ENCODE measurements around the gene EXPH5. TPM values are rescaled to one million over a fixed set of nuclear protein-coding genes. Genes with fewer than 3 reads are reported as not detected.

The EXPH5 gene
- total and polyA plus RNA-seq, 9 of the 15 experiments (the other 6 are each of a cell fraction or from before 2014, with no cell fraction given): 1.3 to 8.5 (median 4.8) TPM

DNA sequence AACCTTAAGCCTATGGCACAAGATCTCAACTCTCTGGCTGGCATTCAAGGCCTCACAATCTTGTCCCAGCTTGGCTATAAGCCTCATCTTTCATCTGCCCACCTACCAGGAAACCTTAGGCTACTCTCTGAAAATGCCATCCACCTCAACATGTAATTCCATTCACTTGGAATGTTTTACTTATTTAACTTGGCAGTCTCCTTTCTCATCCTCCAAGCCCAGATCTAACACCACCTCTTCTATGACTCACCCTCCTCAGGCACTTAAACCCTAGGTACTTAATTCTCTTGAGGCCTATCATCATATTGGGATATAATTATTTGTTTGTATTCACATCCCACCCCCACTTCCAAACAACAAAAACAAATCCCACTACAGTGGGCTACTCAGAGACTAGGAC, 110.4 kb downstream of the EXPH5 start:
- no peaks in the 10 kb centered on the region for H3K9me1 ChIP-seq (ENCODE audit: control insufficient read depth, insufficient read depth, low read length)
- in situ Hi-C loops (cut with MboI) (no loop called here), intact Hi-C loops (cut with micrococcal nuclease) (no loop called here)
- POLR2A ChIA-PET: interaction anchor here (3.6 kb wide), 1 partner anchor 16 kb away, joined by 11 read pairs; the partner anchor contains the start of gene C11orf65
- no peaks in the 10 kb centered on the region for H3K9me3 ChIP-seq (replicated peaks; ENCODE audit: control insufficient read depth, insufficient read depth, low read depth, low read length)
- no peaks in the 10 kb centered on the region for H3K4me1 ChIP-seq (replicated peaks in 1 of 2; ENCODE audit: control insufficient read depth in 2 of 2, insufficient read depth in 2 of 2, low read length in 2 of 2)
- H3K36me3 ChIP-seq (ENCODE audit: control insufficient read depth, insufficient read depth, low read length): peaks cover 63% of the 10 kb centered on the region
- CTCF ChIA-PET (ENCODE audit: low intra/inter-chr PET ratio): no interaction called here
- no peak for FAIRE-seq
- H2AFZ ChIP-seq (ENCODE audit: low read depth, low read length): no peak overlapping the region
- BruUV-seq (replicated peaks): no TSS peak
- no peaks in the 10 kb centered on the region for H3K79me2 ChIP-seq (ENCODE audit: control insufficient read depth, insufficient read depth, low read length)
- no peaks in the 10 kb centered on the region for H4K20me1 ChIP-seq (replicated peaks; ENCODE audit: control insufficient read depth, insufficient read depth, low read length)
- no peak for ATAC-seq
- no peak overlapping the region for H3K27ac ChIP-seq (ENCODE audit: extremely low read depth, low read depth, low read length)
- no peak overlapping the region for H3K9ac ChIP-seq (ENCODE audit: insufficient read depth in 1 of 2, low read depth in 2 of 2, low read length in 2 of 2)
- no peak overlapping the region for H3K4me2 ChIP-seq (ENCODE audit: insufficient read depth, low read length)
- no peak overlapping the region for H3K4me3 ChIP-seq
- DNase-seq (ENCODE audit: extremely low read depth in 1 of 4, low spot score in 3 of 4): no peak
- no peaks in the 10 kb centered on the region for H3K27me3 ChIP-seq (ENCODE audit: control insufficient read depth in 2 of 2, insufficient read depth in 2 of 2, low read length in 2 of 2)
- TF ChIP-seq ESRRA (IDR thresholded peaks at IDR 0.05; ENCODE audit: borderline replicate concordance, low read depth): no peak
- no peak for TF ChIP-seq OTX1 (CRISPR knock-in tag; IDR thresholded peaks at IDR 0.05)
- TF ChIP-seq, protein P1, sequence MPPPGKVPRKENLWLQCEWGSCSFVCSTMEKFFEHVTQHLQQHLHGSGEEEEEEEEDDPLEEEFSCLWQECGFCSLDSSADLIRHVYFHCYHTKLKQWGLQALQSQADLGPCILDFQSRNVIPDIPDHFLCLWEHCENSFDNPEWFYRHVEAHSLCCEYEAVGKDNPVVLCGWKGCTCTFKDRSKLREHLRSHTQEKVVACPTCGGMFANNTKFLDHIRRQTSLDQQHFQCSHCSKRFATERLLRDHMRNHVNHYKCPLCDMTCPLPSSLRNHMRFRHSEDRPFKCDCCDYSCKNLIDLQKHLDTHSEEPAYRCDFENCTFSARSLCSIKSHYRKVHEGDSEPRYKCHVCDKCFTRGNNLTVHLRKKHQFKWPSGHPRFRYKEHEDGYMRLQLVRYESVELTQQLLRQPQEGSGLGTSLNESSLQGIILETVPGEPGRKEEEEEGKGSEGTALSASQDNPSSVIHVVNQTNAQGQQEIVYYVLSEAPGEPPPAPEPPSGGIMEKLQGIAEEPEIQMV (tag; conservative IDR thresholded peaks at IDR 0.05; ENCODE audit: low read depth): no peak
- TF ChIP-seq, protein P2, sequence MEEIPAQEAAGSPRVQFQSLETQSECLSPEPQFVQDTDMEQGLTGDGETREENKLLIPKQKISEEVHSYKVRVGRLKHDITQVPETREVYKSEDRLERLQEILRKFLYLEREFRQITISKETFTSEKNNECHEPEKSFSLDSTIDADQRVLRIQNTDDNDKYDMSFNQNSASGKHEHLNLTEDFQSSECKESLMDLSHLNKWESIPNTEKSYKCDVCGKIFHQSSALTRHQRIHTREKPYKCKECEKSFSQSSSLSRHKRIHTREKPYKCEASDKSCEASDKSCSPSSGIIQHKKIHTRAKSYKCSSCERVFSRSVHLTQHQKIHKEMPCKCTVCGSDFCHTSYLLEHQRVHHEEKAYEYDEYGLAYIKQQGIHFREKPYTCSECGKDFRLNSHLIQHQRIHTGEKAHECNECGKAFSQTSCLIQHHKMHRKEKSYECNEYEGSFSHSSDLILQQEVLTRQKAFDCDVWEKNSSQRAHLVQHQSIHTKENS (CRISPR knock-in tag; IDR thresholded peaks at IDR 0.05): no peak
- TF ChIP-seq PML (IDR thresholded peaks at IDR 0.05; ENCODE audit: low read length): no peak
- TF ChIP-seq SETDB1 (IDR thresholded peaks at IDR 0.05; ENCODE audit: low read length): no peak
- no peak for TF ChIP-seq CBFB (CRISPR knock-in tag; IDR thresholded peaks at IDR 0.05)
- TF ChIP-seq, protein P3, sequence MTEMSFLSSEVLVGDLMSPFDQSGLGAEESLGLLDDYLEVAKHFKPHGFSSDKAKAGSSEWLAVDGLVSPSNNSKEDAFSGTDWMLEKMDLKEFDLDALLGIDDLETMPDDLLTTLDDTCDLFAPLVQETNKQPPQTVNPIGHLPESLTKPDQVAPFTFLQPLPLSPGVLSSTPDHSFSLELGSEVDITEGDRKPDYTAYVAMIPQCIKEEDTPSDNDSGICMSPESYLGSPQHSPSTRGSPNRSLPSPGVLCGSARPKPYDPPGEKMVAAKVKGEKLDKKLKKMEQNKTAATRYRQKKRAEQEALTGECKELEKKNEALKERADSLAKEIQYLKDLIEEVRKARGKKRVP (CRISPR knock-in tag; IDR thresholded peaks at IDR 0.05): no peak
- no peak for TF ChIP-seq NEUROD1 (IDR thresholded peaks at IDR 0.05; ENCODE audit: borderline replicate concordance, low read depth, low read length, partially characterized antibody)
- TF ChIP-seq NR2C1 (IDR thresholded peaks at IDR 0.05): no peak
- TF ChIP-seq NR2C1 (tag; IDR thresholded peaks at IDR 0.05): no peak
- TF ChIP-seq, protein P4, sequence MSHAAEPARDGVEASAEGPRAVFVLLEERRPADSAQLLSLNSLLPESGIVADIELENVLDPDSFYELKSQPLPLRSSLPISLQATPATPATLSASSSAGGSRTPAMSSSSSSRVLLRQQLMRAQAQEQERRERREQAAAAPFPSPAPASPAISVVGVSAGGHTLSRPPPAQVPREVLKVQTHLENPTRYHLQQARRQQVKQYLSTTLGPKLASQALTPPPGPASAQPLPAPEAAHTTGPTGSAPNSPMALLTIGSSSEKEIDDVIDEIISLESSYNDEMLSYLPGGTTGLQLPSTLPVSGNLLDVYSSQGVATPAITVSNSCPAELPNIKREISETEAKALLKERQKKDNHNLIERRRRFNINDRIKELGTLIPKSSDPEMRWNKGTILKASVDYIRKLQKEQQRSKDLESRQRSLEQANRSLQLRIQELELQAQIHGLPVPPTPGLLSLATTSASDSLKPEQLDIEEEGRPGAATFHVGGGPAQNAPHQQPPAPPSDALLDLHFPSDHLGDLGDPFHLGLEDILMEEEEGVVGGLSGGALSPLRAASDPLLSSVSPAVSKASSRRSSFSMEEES (CRISPR knock-in tag; IDR thresholded peaks at IDR 0.05): no peak
- TF ChIP-seq, protein P5, sequence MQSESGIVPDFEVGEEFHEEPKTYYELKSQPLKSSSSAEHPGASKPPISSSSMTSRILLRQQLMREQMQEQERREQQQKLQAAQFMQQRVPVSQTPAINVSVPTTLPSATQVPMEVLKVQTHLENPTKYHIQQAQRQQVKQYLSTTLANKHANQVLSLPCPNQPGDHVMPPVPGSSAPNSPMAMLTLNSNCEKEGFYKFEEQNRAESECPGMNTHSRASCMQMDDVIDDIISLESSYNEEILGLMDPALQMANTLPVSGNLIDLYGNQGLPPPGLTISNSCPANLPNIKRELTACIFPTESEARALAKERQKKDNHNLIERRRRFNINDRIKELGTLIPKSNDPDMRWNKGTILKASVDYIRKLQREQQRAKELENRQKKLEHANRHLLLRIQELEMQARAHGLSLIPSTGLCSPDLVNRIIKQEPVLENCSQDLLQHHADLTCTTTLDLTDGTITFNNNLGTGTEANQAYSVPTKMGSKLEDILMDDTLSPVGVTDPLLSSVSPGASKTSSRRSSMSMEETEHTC (IDR thresholded peaks at IDR 0.05): no peak
